Measurements from ENCODE around the gene DST.

DST gene

GRCh38 chr6:56521976-56522375 is 120.7 kb downstream of the DST start:
- TF ChIP-seq, protein P1, sequence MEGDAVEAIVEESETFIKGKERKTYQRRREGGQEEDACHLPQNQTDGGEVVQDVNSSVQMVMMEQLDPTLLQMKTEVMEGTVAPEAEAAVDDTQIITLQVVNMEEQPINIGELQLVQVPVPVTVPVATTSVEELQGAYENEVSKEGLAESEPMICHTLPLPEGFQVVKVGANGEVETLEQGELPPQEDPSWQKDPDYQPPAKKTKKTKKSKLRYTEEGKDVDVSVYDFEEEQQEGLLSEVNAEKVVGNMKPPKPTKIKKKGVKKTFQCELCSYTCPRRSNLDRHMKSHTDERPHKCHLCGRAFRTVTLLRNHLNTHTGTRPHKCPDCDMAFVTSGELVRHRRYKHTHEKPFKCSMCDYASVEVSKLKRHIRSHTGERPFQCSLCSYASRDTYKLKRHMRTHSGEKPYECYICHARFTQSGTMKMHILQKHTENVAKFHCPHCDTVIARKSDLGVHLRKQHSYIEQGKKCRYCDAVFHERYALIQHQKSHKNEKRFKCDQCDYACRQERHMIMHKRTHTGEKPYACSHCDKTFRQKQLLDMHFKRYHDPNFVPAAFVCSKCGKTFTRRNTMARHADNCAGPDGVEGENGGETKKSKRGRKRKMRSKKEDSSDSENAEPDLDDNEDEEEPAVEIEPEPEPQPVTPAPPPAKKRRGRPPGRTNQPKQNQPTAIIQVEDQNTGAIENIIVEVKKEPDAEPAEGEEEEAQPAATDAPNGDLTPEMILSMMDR (IDR thresholded peaks at IDR 0.05; ENCODE audit: control extremely low read depth, extremely low read depth, low read depth, missing control alignments) = no peak
- ChIA-PET CTCF (interaction anchor here (0.6 to 2.3 kb wide), 5 partner anchors 9 to 53 kb away, joined by 3 to 6 read pairs (median 4); no protein-coding TSS in a partner anchor), POLR2A (no interaction called here)
- DNase-seq (ENCODE audit: extremely low spot score) = no peak

DNA sequence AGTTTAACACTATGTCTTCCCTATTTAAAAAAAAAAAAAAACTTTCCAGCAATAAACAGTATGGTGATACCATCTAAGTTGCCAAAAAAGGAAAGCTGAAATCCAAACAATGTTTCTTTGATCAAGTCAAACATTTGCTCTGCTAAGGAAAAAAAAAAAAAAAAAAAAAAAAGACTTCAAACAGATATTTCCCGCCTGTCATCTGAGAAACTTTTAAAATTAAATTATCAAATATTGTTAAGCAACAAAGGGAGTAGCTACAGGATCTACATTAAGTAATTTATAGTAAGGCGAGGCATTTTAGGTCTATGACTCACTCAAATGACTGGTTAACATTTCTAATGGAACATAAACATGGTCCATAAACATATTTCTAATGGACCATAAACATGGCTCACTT is 121.2 kb downstream of the DST start:
- TF ChIP-seq, protein P1 (IDR thresholded peaks at IDR 0.05; ENCODE audit: control extremely low read depth, extremely low read depth, low read depth, missing control alignments) = no peak
- CTCF ChIA-PET = interaction anchor here (1.0 to 2.3 kb wide), 5 partner anchors 9 to 73 kb away, joined by 4 to 8 read pairs (median 5); no protein-coding TSS in a partner anchor
- no peak for DNase-seq (ENCODE audit: extremely low spot score)
- POLR2A ChIA-PET = no interaction called here

DNA sequence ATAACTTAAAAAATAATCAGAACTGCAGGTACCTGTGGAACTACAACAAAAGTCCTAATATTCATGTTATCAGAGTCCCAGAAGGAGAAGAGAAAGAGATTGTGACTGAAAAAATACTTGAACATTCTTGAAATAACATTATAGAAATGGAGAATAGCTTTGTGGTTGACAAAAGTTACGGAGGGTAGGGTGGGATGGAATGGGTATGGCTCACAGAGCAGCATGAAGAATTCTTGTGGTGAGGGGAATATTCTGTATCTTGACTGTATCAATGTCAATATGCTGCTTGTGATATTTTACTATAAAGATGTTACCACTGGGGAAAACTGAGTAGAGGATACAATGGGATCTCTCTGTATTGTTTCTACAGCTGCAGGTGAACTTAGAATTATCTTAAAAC is 122.5 kb downstream of the DST start:
- TF ChIP-seq, protein P1 (IDR thresholded peaks at IDR 0.05; ENCODE audit: control extremely low read depth, extremely low read depth, low read depth, missing control alignments) = no peak
- POLR2A ChIA-PET = no interaction called here
- no peak for DNase-seq (ENCODE audit: extremely low spot score)
- CTCF ChIA-PET = interaction anchor here (1.0 to 2.1 kb wide), 3 partner anchors 11 to 74 kb away, joined by 4 to 8 read pairs (median 4); no protein-coding TSS in a partner anchor

DNA sequence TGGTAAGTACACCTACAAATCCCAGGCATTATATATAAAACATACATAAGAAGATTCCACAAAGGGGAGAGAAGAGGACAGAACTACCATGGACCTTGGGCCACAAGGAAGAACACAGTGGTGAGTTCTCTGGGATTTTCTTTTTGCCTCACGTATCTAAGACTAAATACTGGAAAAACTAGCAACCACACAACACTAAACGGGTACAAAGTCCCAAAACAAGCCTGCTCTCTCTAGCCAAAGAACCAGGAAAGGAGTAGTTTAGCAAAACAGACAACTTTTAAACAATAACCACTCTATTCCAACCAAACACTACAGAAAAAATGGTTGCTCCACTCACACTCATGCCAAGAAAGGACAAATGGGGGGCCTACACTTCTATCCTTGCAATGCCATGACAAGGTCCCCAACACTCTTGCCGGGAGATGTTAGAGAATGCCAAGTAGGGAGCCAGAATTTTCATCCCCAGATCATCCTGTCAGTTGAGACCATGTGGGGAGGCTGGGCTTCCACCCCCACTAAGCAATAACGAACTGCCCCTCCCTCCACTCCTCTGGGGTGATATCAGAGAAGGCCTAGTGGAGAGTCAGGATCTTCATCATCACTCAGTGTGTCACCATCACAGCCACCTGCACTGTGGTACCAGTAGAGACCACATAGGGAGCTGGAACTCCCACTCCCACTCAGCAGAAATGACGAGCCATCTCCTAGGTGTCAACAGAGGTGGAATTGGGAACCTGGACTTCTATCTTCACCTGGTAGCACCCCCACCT is 123.5 kb downstream of the DST start:
- POLR2A ChIA-PET = no interaction called here

GRCh38 chr6:56517155-56517745 is 125.4 kb downstream of the DST start:
- TF ChIP-seq, protein P1 (IDR thresholded peaks at IDR 0.05; ENCODE audit: control extremely low read depth, extremely low read depth, low read depth, missing control alignments) = no peak
- CTCF ChIA-PET = interaction anchor here (0.8 to 2.3 kb wide), 6 partner anchors 9 to 78 kb away, joined by 3 to 8 read pairs (median 4); no protein-coding TSS in a partner anchor
- POLR2A ChIA-PET = no interaction called here
- no peak for DNase-seq (ENCODE audit: extremely low spot score)

More for the DNA sequence above, 123.5 kb downstream of the DST start:
- CTCF ChIA-PET = interaction anchor here (1.0 to 2.1 kb wide), 2 partner anchors 23 to 75 kb away, joined by 4 to 8 read pairs; no protein-coding TSS in a partner anchor
- TF ChIP-seq, protein P1 (IDR thresholded peaks at IDR 0.05; ENCODE audit: control extremely low read depth, extremely low read depth, low read depth, missing control alignments) = no peak
- DNase-seq (ENCODE audit: extremely low spot score) = no peak

- CTCF ChIA-PET = interaction anchor here (1.3 to 2.3 kb wide), 4 partner anchors 8 to 48 kb away, joined by 3 to 8 read pairs (median 4); no protein-coding TSS in a partner anchor
- POLR2A ChIA-PET = no interaction called here
- no peak for DNase-seq (ENCODE audit: extremely low spot score)
- TF ChIP-seq, protein P1 (IDR thresholded peaks at IDR 0.05; ENCODE audit: control extremely low read depth, extremely low read depth, low read depth, missing control alignments) = no peak
Measured at GRCh38 chr6:56516003-56516402, 126.7 kb downstream of the DST start.
